A204.1 (cell line): ENCODE measurements around the gene RGS9.
"Not testable (repeated sequence)": the region's sequence is repeated elsewhere in the genome, so short reads cannot be mapped to it uniquely, and the experiment has no call there.

Source experiments
- FAIRE-seq: peaks from 2 replicates; lab custom pipeline; 2012; peaks lifted over from hg19 to GRCh38; lab: Jason Lieb, UNC

Gene RGS9

GRCh38 chr17:65137021-65137939, at the start of gene RGS9:
Gene RGS9 (plus strand): TSS chr17:65137370. CDS start chr17:65137541, 171 bp downstream.
- no peak for FAIRE-seq

GRCh38 chr17:65088621-65089360, 48.4 kb upstream of the RGS9 start:
- FAIRE-seq, result no peak

GRCh38 chr17:65092262-65092661, 44.9 kb upstream of the RGS9 start:
- FAIRE-seq, result no peak

GRCh38 chr17:65092721-65093356, 44.3 kb upstream of the RGS9 start:
- FAIRE-seq, result not testable (repeated sequence)

- FAIRE-seq, result no peak
Measured at GRCh38 chr17:65093930-65094329, 43.2 kb upstream of the RGS9 start.

- peak; percentile 41 for FAIRE-seq
Measured at GRCh38 chr17:65095465-65095864, 41.7 kb upstream of the RGS9 start.

GRCh38 chr17:65096382-65096781, 40.8 kb upstream of the RGS9 start:
- FAIRE-seq, result not testable (repeated sequence)

GRCh38 chr17:65097110-65097509, 40.1 kb upstream of the RGS9 start:
- FAIRE-seq, result no peak

GRCh38 chr17:65099475-65099874, 37.7 kb upstream of the RGS9 start:
- no peak for FAIRE-seq

GRCh38 chr17:65099941-65100315, 37.2 kb upstream of the RGS9 start:
- no peak for FAIRE-seq

- FAIRE-seq, result no peak
Measured at GRCh38 chr17:65100316-65101140, 36.6 kb upstream of the RGS9 start.

- no peak for FAIRE-seq
Measured at GRCh38 chr17:65101371-65101770, 35.8 kb upstream of the RGS9 start.

- no peak for FAIRE-seq
Measured at GRCh38 chr17:65102235-65102634, 34.9 kb upstream of the RGS9 start.

GRCh38 chr17:65102788-65103187, 34.4 kb upstream of the RGS9 start:
- no peak for FAIRE-seq

GRCh38 chr17:65103431-65103830, 33.7 kb upstream of the RGS9 start:
- FAIRE-seq, result no peak

GRCh38 chr17:65103896-65104295, 33.3 kb upstream of the RGS9 start:
- no peak for FAIRE-seq

- FAIRE-seq, result no peak
Measured at GRCh38 chr17:65104541-65104940, 32.6 kb upstream of the RGS9 start.

- FAIRE-seq, result no peak
Measured at GRCh38 chr17:65104973-65105372, 32.2 kb upstream of the RGS9 start.

- no peak for FAIRE-seq
Measured at GRCh38 chr17:65108152-65108551, 29.0 kb upstream of the RGS9 start.

GRCh38 chr17:65109543-65109942, 27.6 kb upstream of the RGS9 start:
- no peak for FAIRE-seq

- FAIRE-seq, result no peak
Measured at GRCh38 chr17:65109990-65110680, 27.0 kb upstream of the RGS9 start.
